Lower leg skin (tissue), 3 donors: ENCODE results near the gene KAT6B.

ENCODE experiments used
- CTCF ChIP-seq, 3 donors: fragments of 450-650 bp; IDR thresholded peaks; one replicate each; pipeline ENCODE4 v1.5.1; 2016; ENCODE audit warnings: antibody characterized with exemption in 3 of 3, mild to moderate bottlenecking in 3 of 3, moderate library complexity in 2 of 3
- POLR2A ChIP-seq, 2 donors: fragments of 450-650 bp; IDR thresholded peaks; one replicate each; pipeline ENCODE4 v1.6.1; 2016 to 2017; ENCODE audit warnings: antibody characterized with exemption in 2 of 2, mild to moderate bottlenecking in 1 of 2, moderate library complexity in 1 of 2

- TF ChIP-seq POLR2A (IDR thresholded peaks at IDR 0.05) = no peak
- TF ChIP-seq CTCF (IDR thresholded peaks at IDR 0.05) = no peak
Observed at GRCh38 chr10:74919671-74920070, 93.3 kb downstream of the KAT6B start.
